Activated naive CD8-positive, alpha-beta T cell (primary cell): Measurements from ENCODE around the gene LYPLA2.
"Not testable (repeated sequence)": the region's sequence is repeated elsewhere in the genome, so short reads cannot be mapped to it uniquely, and the experiment has no call there.

Source experiments
- H3K27ac Mint-ChIP-seq: one replicate; pipeline ENCODE4 v1.8.0; 2021; ENCODE audit warnings: mixed read lengths
- H3K27me3 Mint-ChIP-seq: one replicate; pipeline ENCODE4 v1.8.0; 2021; ENCODE audit warnings: mixed read lengths
- H3K36me3 Mint-ChIP-seq: one replicate; pipeline ENCODE4 v1.8.0; 2021; ENCODE audit warnings: mixed read lengths
- H3K4me1 Mint-ChIP-seq: one replicate; pipeline ENCODE4 v1.8.0; 2021; ENCODE audit warnings: low read depth, mixed read lengths
- H3K4me3 Mint-ChIP-seq: one replicate; pipeline ENCODE4 v1.8.0; 2021; ENCODE audit warnings: mild to moderate bottlenecking, mixed read lengths
- H3K9me3 Mint-ChIP-seq: one replicate; pipeline ENCODE4 v1.8.0; 2021; ENCODE audit warnings: low read depth, mixed read lengths

LYPLA2 gene

DNA sequence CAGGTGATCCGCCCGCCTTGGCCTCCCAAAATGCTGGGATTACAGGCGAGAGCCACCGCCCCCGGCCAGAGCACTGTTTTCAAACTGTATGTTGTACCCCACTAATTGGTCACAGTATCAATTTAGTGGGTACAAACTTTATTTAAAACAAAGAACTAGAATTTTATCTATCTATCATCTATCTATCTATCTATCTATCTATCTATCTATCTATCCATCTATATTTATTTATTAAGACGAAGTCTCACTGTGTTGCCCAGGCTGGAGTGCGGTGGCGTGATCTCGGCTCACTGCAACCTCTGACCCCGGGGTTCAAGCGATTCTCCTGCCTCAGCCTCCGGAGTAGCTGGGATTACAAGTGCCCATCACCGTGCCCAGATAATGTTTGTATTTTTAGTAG, 35.6 kb downstream of the LYPLA2 start:
- not testable (repeated sequence) for H3K4me3 Mint-ChIP-seq, H3K27ac Mint-ChIP-seq, H3K27me3 Mint-ChIP-seq, H3K9me3 Mint-ChIP-seq, H3K36me3 Mint-ChIP-seq
- peaks cover 13% of the 10 kb centered on the region for H3K4me1 Mint-ChIP-seq

DNA sequence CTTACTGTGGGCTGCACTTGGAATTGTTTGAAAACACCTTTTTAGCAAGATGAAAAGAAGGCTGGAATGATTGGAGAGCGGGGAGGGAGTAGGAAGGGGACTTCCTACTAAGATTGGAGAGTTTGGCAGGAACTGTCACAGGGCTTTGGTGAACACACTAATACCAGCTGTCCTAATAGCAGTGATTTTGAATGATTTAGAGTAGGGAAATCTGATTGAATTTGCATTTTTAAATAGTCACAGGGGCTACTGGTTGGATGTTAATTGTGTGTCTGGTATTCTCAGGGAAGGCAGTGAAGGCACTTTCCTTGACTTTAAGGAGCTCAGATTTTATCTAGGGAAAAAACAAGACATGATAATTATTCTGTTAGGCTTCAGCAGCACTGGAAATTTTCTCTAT, 36.8 kb downstream of the LYPLA2 start:
- H3K27me3 Mint-ChIP-seq: no peaks in the 10 kb centered on the region
- no peak overlapping the region for H3K4me3 Mint-ChIP-seq
- no peak overlapping the region for H3K27ac Mint-ChIP-seq
- no peaks in the 10 kb centered on the region for H3K36me3 Mint-ChIP-seq
- no peaks in the 10 kb centered on the region for H3K9me3 Mint-ChIP-seq
- H3K4me1 Mint-ChIP-seq: peaks cover 13% of the 10 kb centered on the region

DNA sequence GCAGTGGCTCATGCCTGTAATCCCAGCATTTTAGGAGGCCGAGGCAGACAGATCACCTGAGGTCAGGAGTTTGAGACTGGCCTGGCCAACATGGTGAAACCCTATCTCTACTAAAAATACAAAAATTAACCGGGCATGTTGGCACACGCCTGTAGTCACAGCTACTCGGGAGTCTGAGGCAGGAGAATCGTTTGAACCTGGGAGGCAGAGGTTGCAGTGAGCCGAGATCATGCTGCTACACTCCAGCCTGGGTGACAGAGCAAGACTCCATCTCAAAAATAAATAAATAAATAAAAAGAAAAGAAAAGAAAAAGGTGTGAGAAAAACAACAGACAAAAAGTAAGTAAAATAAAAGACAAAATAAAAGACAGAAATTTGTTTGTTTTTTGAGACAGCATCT, 43.2 kb downstream of the LYPLA2 start:
- H3K4me1 Mint-ChIP-seq: peaks cover 11% of the 10 kb centered on the region
- not testable (repeated sequence) for H3K27ac Mint-ChIP-seq

DNA sequence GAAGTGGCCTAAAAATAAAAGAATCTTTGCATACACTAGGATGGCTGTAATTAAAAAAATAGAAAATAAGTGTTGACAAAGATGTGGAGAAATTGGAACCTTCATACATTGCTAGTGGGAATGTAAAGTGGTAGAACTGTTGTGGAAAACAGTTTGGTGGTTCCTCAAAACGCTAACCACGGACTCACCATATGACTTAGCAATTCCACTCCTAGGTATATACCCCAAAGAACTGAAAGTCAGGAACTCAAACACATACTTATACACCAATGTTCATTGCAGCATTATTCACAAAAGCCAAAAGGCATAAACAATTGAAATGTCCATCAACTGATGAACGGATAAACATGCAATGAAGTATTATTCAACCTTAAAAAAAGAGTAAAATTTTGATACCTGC, 45.1 kb downstream of the LYPLA2 start:
- Mint-ChIP-seq H3K36me3 (no peaks in the 10 kb centered on the region), H3K4me3 (no peak overlapping the region), H3K27me3 (no peaks in the 10 kb centered on the region), H3K27ac (no peak overlapping the region), H3K9me3 (no peaks in the 10 kb centered on the region), H3K4me1 (peaks cover 11% of the 10 kb centered on the region)

More for the DNA sequence above, 43.2 kb downstream of the LYPLA2 start:
- H3K9me3 Mint-ChIP-seq, H3K36me3 Mint-ChIP-seq, H3K27me3 Mint-ChIP-seq, H3K4me3 Mint-ChIP-seq: not testable (repeated sequence)

DNA sequence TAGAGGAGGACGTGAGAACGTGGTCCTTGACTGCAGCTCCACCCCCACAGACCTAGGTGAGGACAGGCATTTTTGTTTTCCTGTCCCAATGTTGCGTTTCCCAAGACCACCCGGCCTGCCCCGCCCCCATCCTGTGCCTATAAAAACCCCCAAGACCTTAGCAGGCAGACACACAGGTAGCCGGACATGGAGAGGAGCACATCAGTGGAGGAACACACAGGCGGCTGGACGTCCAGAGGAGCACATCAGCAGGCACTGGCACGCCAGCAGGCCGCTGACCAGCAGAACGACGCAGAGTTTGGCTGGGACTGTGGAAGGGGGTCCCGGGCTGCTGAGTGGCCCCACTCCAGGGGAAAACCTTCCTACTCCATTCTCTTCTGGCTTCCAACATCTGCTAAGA, 47.0 kb downstream of the LYPLA2 start:
- Mint-ChIP-seq H3K4me3 (peak overlapping the region; percentile 70), H3K27me3 (no peaks in the 10 kb centered on the region), H3K9me3 (no peaks in the 10 kb centered on the region), H3K27ac (peak overlapping the region; percentile 41), H3K4me1 (peaks cover 11% of the 10 kb centered on the region), H3K36me3 (no peaks in the 10 kb centered on the region)

DNA sequence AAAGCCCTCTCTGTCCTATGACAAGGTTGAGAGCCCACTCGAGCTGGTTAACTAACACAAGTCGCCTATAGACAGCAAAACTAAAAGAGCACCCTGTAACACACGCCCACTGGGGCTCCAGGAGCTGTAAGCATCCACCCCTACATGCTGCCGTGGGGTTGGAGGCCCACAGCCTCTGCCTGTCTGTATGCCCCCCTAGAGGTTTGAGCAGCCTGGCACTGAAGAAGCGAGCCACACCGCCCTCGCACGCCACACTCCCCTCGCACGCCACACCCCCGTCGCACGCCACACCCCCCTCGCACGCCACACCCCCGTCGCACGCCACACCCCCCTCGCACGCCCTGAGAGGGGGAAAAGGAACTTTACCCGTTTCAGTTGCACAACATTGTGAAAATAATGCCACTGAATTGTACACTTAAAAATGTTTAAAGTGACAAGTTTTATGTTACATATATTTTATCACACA, 47.5 kb downstream of the LYPLA2 start:
- H3K9me3 Mint-ChIP-seq: no peaks in the 10 kb centered on the region
- H3K4me3 Mint-ChIP-seq: peak overlapping the region; percentile 70
- no peaks in the 10 kb centered on the region for H3K36me3 Mint-ChIP-seq
- H3K27ac Mint-ChIP-seq: peak overlapping the region; percentile 41
- peaks cover 11% of the 10 kb centered on the region for H3K4me1 Mint-ChIP-seq
- no peaks in the 10 kb centered on the region for H3K27me3 Mint-ChIP-seq

DNA sequence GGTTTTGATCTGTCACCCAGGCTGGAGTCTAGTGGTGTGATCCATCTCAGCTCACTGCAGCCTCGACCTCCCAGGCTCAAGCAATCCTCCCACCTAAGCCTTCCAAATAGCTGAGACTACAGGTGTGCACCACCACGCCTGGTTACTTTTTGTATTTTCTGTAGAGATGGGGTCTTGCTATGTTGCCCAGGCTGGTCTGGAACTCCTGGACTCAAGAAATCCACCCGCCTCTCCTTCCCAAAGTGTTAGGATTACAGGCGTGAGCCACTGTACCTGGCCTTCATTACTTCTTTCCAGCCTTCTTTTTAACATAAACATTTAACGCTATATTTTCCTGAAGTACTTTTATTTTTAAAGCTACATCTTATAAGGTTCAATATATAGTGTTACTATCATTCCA, 52.7 kb downstream of the LYPLA2 start:
- Mint-ChIP-seq H3K9me3 (no peaks in the 10 kb centered on the region), H3K4me3 (no peak overlapping the region), H3K27ac (no peak overlapping the region), H3K4me1 (peaks cover under 1% of the 10 kb centered on the region), H3K36me3 (peaks cover 20% of the 10 kb centered on the region), H3K27me3 (no peaks in the 10 kb centered on the region)
